A549 (cell line): ENCODE data around the gene FAAP100. TPM values are rescaled to one million over a fixed set of nuclear protein-coding genes. Genes with fewer than 3 reads are reported as not detected.

ENCODE experiments used
- ATAC-seq, 2 experiments: fragments of 200-7000 bp in 1 of 2; fragments of >200 bp in 1 of 2; cut with Nextera tagmentation in 1 of 2; cut with Tn5 transposase in 1 of 2; 3 replicates each; pipeline versions ENCODE4 v1.8.0 to v1.9.1; 2018 to 2020; ENCODE audit warnings: mild to moderate bottlenecking in 1 of 2, moderate library complexity in 1 of 2
- CTCF ChIA-PET: fragments of 300-600 bp; sonication (Branson Sonifier 250); formaldehyde crosslinking; extraction: SDS; loops from one replicate; lab custom pipeline; 2021; ENCODE audit warnings: antibody characterized with exemption, inconsistent platforms; lab: Yijun Ruan, JAX
- POLR2A ChIA-PET: fragments of 350-600 bp; formaldehyde crosslinking; extraction: SDS; loops from one replicate; lab custom pipeline; 2021; ENCODE audit warnings: antibody characterized with exemption, inconsistent platforms; lab: Yijun Ruan, JAX
- DNase-seq, 2 experiments: peaks; one replicate each; pipeline versions ENCODE4 v3.0.0 to v3.0.0-alpha.2; 2011 to 2016; ENCODE audit warnings: low read depth in 1 of 2, low spot score in 1 of 2
- FAIRE-seq: peaks from 2 replicates; lab custom pipeline; 2011; peaks lifted over from hg19 to GRCh38; lab: Jason Lieb, UNC
- H3K27ac ChIP-seq, 2 experiments: fragments of >200 bp; sonication (Bioruptor Twin); formaldehyde crosslinking; 3 replicates each; pipeline ENCODE4 v1.5.1; 2016 to 2017
- H3K4me1 ChIP-seq: fragments of >200 bp; sonication (Bioruptor Twin); formaldehyde crosslinking; 3 replicates; pipeline ENCODE4 v1.6.1; 2016
- H3K4me2 ChIP-seq: fragments of >200 bp; sonication (Bioruptor Twin); formaldehyde crosslinking; 3 replicates; pipeline ENCODE4 v1.6.1; 2016
- H3K4me3 ChIP-seq: fragments of >200 bp; sonication (Bioruptor Twin); formaldehyde crosslinking; 3 replicates; pipeline ENCODE4 v1.5.1; 2016
- H3K9me3 ChIP-seq: fragments of >200 bp; sonication (Bioruptor Twin); formaldehyde crosslinking; 3 replicates; pipeline ENCODE4 v1.6.1; 2016
- ATOH8 ChIP-seq: fragments of 250-450 bp; sonication (Bioruptor Pico); IDR thresholded peaks from 2 replicates; pipeline ENCODE4 v1.5.0; 2020; ENCODE audit warnings: low read depth, mild to moderate bottlenecking, moderate library complexity
- BCL3 ChIP-seq: fragments of >200 bp; sonication (Bioruptor Twin); formaldehyde crosslinking; IDR thresholded peaks from 3 replicates; pipeline ENCODE4 v1.6.1; 2016
- CBX2 ChIP-seq: fragments of 200-600 bp; sonication (generic); IDR thresholded peaks from 2 replicates; pipeline ENCODE4 v1.6.1; 2016; ENCODE audit warnings: low read depth, mild to moderate bottlenecking, borderline replicate concordance
- EHMT2 ChIP-seq: fragments of 200-600 bp; sonication (generic); IDR thresholded peaks from 2 replicates; pipeline ENCODE4 v1.6.1; 2016; ENCODE audit warnings: antibody characterized with exemption, low read depth, mild to moderate bottlenecking, moderate library complexity
- FOSL2 ChIP-seq, 2 experiments: fragments of 450-650 bp in 1 of 2; fragments of >200 bp in 1 of 2; sonication (Bioruptor Twin) in 1 of 2; formaldehyde crosslinking; IDR thresholded peaks; 2 replicates each; pipeline versions ENCODE4 v1.5.0 to v1.6.1; 2016 to 2020; ENCODE audit warnings: mild to moderate bottlenecking in 1 of 2, moderate library complexity in 1 of 2
- HDAC2 ChIP-seq: fragments of 200-600 bp; sonication (generic); IDR thresholded peaks from 2 replicates; pipeline ENCODE4 v1.6.1; 2016
- HMGXB4 ChIP-seq: fragments of 250-450 bp; sonication (Bioruptor Pico); IDR thresholded peaks from 2 replicates; pipeline ENCODE4 v1.5.0; 2021; ENCODE audit warnings: mild to moderate bottlenecking, moderate library complexity, borderline replicate concordance
- HOXB5 ChIP-seq: fragments of 250-450 bp; sonication (Bioruptor Pico); IDR thresholded peaks from 2 replicates; pipeline ENCODE4 v1.5.0; 2020; ENCODE audit warnings: mild to moderate bottlenecking, moderate library complexity
- JUN ChIP-seq, 2 experiments: fragments of >200 bp; sonication (Bioruptor Twin); formaldehyde crosslinking; IDR thresholded peaks; 2 replicates in 1 of 2; 3 replicates in 1 of 2; pipeline ENCODE4 v1.6.1; 2016 to 2017
- KDM1A ChIP-seq: fragments of 200-600 bp; sonication (generic); IDR thresholded peaks from 2 replicates; pipeline ENCODE4 v1.6.1; 2016; ENCODE audit warnings: low read depth, mild to moderate bottlenecking
- MYC ChIP-seq: IDR thresholded peaks from 2 replicates; pipeline ENCODE4 v1.6.1; 2012; ENCODE audit warnings: mild to moderate bottlenecking, inconsistent platforms, low read length, improper control_type of control experiment, borderline replicate concordance
- NPAS2 ChIP-seq: fragments of 250-450 bp; sonication (Bioruptor Pico); IDR thresholded peaks from 2 replicates; pipeline ENCODE4 v1.8.0; 2022; ENCODE audit warnings: mild to moderate bottlenecking, moderate library complexity, borderline replicate concordance
- NR3C1 ChIP-seq: fragments of >200 bp; sonication (Bioruptor Twin); formaldehyde crosslinking; IDR thresholded peaks from 3 replicates; pipeline ENCODE4 v1.6.1; 2017
- PBX3 ChIP-seq: IDR thresholded peaks from 2 replicates; pipeline ENCODE4 v1.6.1; 2012
- PHF8 ChIP-seq: fragments of 200-600 bp; sonication (generic); IDR thresholded peaks from 2 replicates; pipeline ENCODE4 v1.6.1; 2016; ENCODE audit warnings: low read depth, mild to moderate bottlenecking, antibody characterized with exemption, moderate library complexity, borderline replicate concordance
- RARB ChIP-seq: fragments of 250-450 bp; sonication (Bioruptor Pico); IDR thresholded peaks from 2 replicates; pipeline ENCODE4 v1.8.0; 2021; ENCODE audit warnings: mild to moderate bottlenecking, moderate library complexity
- RNF2 ChIP-seq: fragments of 200-600 bp; sonication (generic); IDR thresholded peaks from 2 replicates; pipeline ENCODE4 v1.6.1; 2016; ENCODE audit warnings: low read depth, mild to moderate bottlenecking, antibody characterized with exemption, moderate library complexity, borderline replicate concordance
- SREBF2 ChIP-seq: fragments of 450-650 bp; IDR thresholded peaks from 2 replicates; pipeline ENCODE4 v1.6.1; 2014; ENCODE audit warnings: mild to moderate bottlenecking, moderate library complexity
- TFCP2L1 ChIP-seq: fragments of 250-450 bp; sonication (Bioruptor Pico); IDR thresholded peaks from 2 replicates; pipeline ENCODE4 v1.5.0; 2021; ENCODE audit warnings: mild to moderate bottlenecking
- ZNF302 ChIP-seq: fragments of 250-450 bp; sonication (Bioruptor Pico); IDR thresholded peaks from 2 replicates; pipeline ENCODE4 v1.9.0; 2021; ENCODE audit warnings: inconsistent platforms, mild to moderate bottlenecking, moderate library complexity
- WGBS: methylation state at CpG from one replicate; pipeline ENCODE4 v1.1.6; 2017; ENCODE audit errors: missing lambda C conversion rate; 5-methylcytosine and 5-hydroxymethylcytosine counted together
- polyA plus RNA-seq, 4 experiments: library from polyadenylated mRNA; depleted of rRNA in 3 of 4; stranded (reverse); fragments of >200 nt; fragmentation: RNase III in 1 of 4; extraction: RNeasy Plus Mini Kit Qiagen cat#74134 plus additional on column Dnase treatment in 1 of 4; gene quantifications; 2 replicates in 3 of 4; 3 replicates in 1 of 4; pipeline ENCODE4 v1.2.3, GENCODE V29; 2011 to 2017

The FAAP100 gene
- polyA plus RNA-seq, 2 of the 4 experiments (the other 2 are of a cell fraction), result 5.4 to 16.8 TPM

GRCh38 chr17:81549031-81549557 is 3.1 kb downstream of the FAAP100 start:
- TF ChIP-seq PBX3, result no peak
- no peak for TF ChIP-seq HMGXB4 (CRISPR knock-in tag)
- no peak for TF ChIP-seq NPAS2 (CRISPR knock-in tag)
- TF ChIP-seq PHF8, result no peak
- TF ChIP-seq RNF2, result no peak
- TF ChIP-seq BCL3, result no peak
- TF ChIP-seq MYC, result no peak
- TF ChIP-seq ZNF302 (CRISPR knock-in tag), result no peak
- TF ChIP-seq HOXB5 (CRISPR knock-in tag), result no peak
- no peak for TF ChIP-seq RARB
- TF ChIP-seq FOSL2 (IDR thresholded peaks at IDR 0.05), result no peak
- TF ChIP-seq FOSL2 (CRISPR knock-in tag; IDR thresholded peaks at IDR 0.05), result no peak
- TF ChIP-seq ATOH8 (CRISPR knock-in tag), result no peak
- no peak for TF ChIP-seq JUN (IDR thresholded peaks at IDR 0.05)
- TF ChIP-seq CBX2, result no peak
- no peak for TF ChIP-seq NR3C1
- no peak for TF ChIP-seq EHMT2
- no peak for TF ChIP-seq KDM1A
- no peak for TF ChIP-seq HDAC2
- no peak for TF ChIP-seq SREBF2
- TF ChIP-seq, all 56 proteins: peak for 0
- no peak for ATAC-seq
- H3K27ac ChIP-seq, result no peak overlapping the region
- CTCF ChIA-PET, result interaction anchor here (2.8 to 45.0 kb wide), 3 partner anchors 10 to 35 kb away, joined by 14 to 1604 read pairs (median 28); no protein-coding TSS in a partner anchor
- 87% methylated on average over 16 of the region's 16 CpGs for WGBS
- H3K4me3 ChIP-seq, result no peak overlapping the region
- no peaks in the 10 kb centered on the region for H3K9me3 ChIP-seq
- peaks cover 15% of the 10 kb centered on the region for H3K4me1 ChIP-seq
- no peak overlapping the region for H3K4me2 ChIP-seq
- POLR2A ChIA-PET, result interaction anchor here (0.6 kb wide), 1 partner anchor 171 kb away, joined by 3 read pairs; no protein-coding TSS in a partner anchor
- no peak for FAIRE-seq
- DNase-seq, result no peak

GRCh38 chr17:81547614-81547982 is 4.6 kb downstream of the FAAP100 start:
- CTCF ChIA-PET, result interaction anchor here (1.3 to 5.4 kb wide), 6 partner anchors 11 to 295 kb away, joined by 3 to 51 read pairs (median 6); no protein-coding TSS in a partner anchor
- H3K4me2 ChIP-seq, result no peak overlapping the region
- TF ChIP-seq TFCP2L1 (CRISPR knock-in tag), result no peak
- peaks cover 6% of the 10 kb centered on the region; the same call in 2 of the 3 replicates for H3K4me1 ChIP-seq
- WGBS, result 95% methylated on average over 8 of the region's 14 CpGs
- H3K9me3 ChIP-seq, result no peaks in the 10 kb centered on the region
- no peak overlapping the region for H3K4me3 ChIP-seq
- no peak overlapping the region for H3K27ac ChIP-seq
- FAIRE-seq, result no peak
- POLR2A ChIA-PET, result no interaction called here
- no peak for DNase-seq
- ATAC-seq, result no peak
